Glomerular endothelial cell (primary cell): ENCODE measurements around the gene PDE6C. TPM values are rescaled to one million over a fixed set of nuclear protein-coding genes. Genes with fewer than 3 reads are reported as not detected.

ENCODE experiments used
- DNase-seq: peaks from one replicate; pipeline ENCODE4 v3.0.0-alpha.2; 2011; ENCODE audit warnings: low read depth, low spot score; ENCODE audit errors: extremely low read depth
- total RNA-seq: library from RNA; depleted of rRNA; stranded (reverse); fragments of >200 nt; gene quantifications from 2 replicates; pipeline ENCODE4 v1.2.3, GENCODE V29; 2015

PDE6C gene
- total RNA-seq: not detected in 2 replicates

DNA sequence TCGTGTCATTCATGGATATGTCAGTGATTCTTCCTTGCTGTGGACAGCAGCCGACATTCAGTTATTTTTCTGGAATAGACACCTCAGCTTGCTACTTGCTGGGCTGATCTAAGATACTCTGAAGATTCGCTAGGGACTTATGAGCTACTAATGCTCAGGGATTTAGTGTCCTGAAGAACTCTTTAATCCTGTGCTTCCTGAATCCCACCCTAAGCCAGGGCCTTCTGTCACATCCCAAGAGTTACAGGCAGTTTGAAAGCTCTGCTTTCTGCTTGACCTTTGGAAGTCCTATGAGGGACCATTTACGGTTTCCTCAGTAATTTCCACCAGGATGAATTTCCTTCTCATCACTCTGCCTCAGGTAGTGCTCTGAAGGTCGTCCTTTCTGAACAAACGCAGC is at the start of gene PDE6C:
TSS of gene PDE6C (plus strand) at position 227 of the 400 bp plus-strand sequence. CDS start 189 bp downstream, outside the sequence.
- no peak for DNase-seq

DNA sequence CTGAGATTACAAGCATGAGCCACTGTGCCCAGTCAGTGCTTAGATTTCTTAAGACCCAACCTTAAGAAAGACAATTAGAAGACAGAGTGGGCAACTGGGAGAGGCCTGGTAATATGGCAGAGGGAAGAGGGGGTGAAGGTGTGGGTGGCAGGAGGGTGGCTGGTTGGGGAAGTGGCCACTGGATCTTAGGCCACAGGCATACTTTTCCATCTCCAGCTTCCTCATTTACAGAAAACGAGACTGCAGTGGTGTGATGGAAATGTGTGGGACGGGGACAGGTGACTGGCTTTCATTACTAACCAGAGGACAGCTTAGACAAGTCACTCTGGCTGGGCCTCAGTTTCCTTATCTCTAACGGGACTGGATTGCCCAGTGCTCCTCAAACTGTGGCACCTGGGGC is 46.9 kb upstream of the PDE6C start:
- DNase-seq: no peak

DNA sequence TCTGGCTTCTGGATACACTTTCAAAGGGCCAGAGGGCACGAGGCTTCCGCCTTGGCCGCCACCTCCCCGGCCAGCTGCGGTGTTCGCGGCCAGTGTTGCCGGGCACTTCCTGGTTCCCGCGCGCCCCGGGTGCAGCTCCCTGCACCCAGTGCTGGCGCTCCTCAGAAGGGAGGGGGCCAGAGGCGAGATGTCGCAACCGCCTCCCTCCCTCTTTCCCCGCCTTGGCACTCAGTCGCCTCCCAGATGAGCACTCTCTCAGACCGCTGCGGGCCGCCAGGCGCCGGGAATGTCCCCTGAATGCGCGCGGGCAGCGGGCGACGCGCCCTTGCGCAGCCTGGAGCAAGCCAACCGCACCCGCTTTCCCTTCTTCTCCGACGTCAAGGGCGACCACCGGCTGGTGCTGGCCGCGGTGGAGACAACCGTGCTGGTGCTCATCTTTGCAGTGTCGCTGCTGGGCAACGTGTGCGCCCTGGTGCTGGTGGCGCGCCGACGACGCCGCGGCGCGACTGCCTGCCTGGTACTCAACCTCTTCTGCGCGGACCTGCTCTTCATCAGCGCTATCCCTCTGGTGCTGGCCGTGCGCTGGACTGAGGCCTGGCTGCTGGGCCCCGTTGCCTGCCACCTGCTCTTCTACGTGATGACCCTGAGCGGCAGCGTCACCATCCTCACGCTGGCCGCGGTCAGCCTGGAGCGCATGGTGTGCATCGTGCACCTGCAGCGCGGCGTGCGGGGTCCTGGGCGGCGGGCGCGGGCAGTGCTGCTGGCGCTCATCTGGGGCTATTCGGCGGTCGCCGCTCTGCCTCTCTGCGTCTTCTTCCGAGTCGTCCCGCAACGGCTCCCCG is 45.7 kb upstream of the PDE6C start, which contains the start of gene FFAR4:
TSS of gene FFAR4 (plus strand) at position 231 of the 842 bp plus-strand sequence. CDS start at position 287, 56 bp downstream.
- DNase-seq: no peak

DNA sequence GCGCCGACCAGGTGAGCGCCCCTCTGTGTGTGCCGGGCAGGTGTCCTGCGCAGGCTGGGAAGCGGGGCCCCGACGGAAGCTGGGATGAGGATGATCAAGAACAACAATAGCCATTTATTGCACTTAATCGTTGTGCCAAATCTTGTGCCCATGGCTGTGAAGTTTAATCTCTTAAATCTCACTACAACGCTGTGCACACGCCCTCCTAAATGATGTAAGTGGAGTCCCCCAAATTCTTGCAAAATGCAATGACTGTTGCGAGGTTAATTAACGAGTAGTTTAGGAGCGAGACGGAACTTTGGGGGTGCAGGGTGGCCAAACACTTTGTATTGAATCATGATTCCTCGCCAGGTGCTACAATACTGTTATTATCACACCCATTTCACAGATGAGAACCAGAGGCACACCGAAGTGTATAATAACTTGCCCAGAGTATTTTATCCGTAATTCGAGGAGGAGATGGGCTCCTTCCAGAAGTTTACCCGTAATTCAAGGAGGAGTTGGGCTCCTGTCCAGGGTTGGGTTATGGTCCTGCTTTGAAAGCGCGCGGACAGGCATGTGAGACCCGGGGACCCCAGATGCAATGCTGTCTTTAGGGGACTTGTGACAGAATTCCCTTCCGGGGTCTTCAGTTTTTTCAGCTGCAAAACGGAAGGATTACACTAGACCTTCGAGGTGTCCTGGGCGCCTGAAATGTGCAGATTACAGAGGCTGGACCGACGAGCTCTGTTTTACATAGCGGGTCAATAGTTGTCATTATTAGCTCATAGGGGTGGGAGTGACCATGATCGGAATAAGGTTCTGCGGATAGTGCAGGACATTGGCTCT is 44.8 kb upstream of the PDE6C start:
- no peak for DNase-seq

DNA sequence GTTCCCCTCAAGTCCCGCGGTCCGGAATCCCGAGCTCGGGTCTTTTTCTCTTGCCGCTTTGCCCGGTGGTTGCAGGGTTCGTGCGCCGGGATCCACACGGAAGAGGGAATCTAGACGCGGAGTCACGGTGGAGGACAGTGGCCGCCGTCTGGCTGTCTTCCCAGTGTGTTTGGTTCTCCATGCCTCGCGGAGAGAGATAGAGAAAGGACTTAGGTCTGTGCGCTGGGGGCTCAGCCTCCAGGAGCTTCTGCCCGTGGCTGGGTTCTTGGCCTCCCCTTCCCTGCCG is 44.3 kb upstream of the PDE6C start:
- no peak for DNase-seq

DNA sequence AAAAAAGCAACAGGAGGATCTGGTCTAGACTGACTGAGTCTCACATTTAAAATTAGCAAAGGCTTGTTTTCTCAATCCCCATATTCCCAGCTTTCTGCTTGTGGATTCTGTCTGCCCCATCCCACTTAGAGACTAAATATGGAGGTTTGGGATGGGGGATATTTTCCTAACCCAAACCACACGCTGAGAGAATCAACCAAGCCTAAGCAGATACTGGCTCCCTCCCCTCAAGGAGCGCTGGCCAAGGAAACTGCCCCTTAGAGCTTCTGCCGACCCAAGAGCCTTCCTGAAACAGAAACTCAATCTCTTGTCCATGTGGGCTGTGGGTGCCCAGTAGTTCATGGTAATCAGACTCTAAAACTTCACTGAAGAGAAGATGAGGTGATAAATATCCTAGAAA is 42.0 kb upstream of the PDE6C start:
- no peak for DNase-seq

DNA sequence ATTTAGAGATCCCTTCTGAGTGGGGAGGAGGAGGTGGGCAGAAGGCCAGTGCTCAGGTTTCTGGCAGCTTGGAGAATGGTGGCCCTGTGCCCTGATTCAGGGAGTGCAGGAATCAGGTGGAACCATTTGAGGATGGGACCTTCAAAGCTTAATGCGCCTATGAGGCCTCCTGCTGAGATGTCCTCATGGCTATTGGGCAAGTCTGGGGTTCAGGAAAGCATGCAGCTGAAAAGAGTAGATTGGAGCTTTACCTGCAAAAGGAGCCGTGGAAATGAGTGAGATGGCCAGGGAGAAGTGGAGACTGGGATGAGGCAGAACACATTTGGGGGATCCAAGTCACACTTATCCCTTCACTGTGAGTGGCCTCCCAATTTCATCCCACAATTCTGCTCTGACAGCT is 39.7 kb upstream of the PDE6C start:
- no peak for DNase-seq

DNA sequence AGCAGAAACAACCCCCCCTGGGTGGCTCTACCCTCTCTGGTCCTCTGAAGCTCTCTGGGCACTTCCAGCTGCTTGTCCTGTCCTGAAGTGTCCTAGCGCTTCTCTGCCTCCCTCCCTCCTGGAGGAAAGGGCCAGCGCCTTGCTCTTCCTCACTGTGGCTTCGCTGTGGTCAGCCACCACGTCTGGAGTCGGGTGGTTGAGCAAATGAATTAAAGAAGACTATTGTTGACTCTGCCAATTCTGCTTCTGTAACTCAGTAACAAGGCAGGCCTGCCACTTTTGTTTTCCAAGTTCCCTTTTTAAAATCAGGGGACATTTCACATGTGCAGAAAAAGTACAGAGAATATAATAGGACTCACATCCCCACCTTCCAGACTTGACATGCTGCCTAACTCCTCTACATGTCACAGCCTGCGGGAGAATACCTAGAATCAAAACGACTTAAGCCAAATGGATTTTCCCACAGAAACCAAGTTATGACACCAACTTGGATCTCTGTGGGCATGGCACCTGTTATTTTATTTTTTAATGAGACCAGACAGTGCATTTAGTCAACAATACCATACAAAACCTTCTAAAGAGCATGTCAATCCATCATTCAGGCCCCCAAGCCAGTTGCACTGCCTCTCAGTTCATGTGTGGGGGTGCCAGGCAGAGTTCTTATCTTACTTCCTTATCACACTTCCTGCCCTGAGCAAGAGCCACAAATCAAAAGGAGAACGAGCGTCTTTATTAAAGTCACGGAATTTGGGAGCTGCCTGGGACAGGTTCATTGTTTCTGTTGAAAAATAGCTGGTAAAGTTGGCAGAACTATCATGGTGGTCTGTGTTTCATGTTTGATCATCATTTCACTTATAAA is 39.1 kb upstream of the PDE6C start:
- DNase-seq: no peak

DNA sequence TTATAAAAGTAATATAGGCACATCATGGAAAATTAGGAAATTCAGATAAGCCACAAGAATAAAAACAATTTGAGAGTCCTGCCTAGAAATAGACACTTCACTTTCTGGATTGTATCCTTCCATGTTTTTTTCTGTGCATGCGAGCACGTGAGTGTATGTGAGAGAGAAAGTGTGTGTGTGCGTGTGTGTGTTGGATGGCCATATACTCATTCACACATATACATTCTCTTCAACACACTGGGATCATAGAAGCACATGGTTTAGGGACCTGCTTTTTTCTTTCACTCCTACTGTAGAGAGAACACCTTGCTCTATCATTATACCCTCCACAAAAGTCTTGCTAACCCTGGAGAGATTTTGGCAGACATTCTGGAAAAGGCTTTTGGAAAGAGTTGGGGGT is 38.4 kb upstream of the PDE6C start:
- DNase-seq: no peak

DNA sequence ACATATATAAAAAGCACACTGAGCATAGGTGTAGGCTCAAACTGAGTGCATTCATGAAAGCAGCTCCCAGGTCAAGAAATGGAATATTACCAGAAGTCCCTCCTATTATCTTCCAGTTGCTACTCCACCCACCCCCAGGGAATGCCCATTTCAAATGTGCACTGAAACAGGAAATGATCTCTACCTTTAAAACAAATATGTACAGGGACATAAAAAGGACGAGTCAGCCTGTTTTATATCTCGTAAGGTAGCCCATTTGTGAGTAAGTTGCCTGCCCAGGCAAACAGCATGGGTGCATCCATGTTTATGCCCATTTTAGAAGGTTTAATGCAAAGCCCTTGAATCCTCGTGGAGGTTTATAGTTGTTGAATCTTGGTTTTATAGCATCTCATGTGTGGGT is 35.4 kb upstream of the PDE6C start:
- DNase-seq: no peak

DNA sequence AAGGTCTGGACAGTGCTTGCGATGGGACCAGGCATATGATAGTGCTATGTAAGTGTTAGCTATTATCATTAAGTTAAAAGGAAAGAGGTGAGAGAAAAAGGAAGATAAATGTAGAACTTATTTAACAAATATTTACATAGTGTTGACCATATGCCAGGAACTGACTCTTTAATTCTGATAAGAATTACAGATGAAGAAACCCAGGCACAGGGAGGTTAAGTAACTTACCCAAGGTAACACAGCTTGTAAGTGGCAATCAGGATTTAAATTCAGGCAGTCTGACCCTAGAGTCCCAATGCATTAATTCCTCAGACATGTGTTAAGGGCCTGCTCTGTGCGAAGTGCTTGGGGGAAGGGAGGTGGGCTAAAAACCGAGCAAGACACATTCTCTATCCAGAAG is 34.8 kb upstream of the PDE6C start:
- DNase-seq: no peak

DNA sequence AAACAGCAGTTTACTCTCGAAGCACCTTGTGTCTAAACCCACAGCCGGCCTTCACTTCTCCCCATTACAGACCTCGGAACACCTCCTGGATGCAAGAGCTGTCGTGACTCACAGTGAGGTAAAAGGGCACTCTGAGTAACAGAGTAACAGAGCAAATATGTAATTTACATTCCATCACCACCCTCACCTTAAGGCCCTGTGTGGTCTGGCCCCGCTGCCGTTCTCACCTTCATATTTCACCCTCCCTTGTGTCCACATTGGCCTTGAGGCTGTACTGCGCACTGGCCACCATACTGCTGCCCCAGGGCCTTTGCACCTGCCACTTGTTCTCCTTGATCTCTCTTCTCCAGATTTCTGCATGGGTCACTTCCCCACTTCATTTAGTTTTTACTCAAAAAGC is 33.2 kb upstream of the PDE6C start:
- no peak for DNase-seq

DNA sequence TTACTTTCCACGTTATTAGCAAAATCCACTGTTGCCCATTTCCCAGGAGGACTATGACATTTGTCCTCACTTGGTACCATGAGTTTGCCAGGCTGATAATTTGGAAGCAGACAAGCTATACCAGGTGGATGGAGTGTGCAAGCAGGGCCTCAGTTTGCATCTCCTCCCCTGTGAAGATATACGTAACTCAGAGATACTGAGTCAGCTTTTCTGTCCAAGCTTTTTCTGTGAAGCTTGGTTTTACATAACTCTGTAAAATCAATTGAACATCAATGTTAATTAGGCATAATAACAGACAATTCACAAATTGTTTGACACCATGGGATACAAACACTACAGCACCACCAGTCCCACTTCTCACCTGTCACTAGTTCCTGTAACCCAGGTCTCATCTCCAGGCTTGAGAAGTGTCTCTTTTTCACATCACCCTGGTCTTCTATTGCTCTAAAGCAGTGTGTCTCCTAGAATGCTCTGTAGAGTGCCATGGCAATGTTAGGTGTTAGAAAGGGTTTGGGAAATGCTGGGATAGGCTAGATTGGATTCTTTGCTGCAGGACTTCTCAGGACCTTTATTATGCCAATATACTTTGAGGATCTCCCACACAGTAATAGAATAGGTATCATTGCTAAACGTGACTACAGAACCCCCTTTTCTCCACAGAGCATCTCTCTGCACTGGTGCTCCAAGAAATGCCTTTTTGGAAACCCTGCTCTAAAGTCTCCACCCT is 32.2 kb upstream of the PDE6C start:
- no peak for DNase-seq

DNA sequence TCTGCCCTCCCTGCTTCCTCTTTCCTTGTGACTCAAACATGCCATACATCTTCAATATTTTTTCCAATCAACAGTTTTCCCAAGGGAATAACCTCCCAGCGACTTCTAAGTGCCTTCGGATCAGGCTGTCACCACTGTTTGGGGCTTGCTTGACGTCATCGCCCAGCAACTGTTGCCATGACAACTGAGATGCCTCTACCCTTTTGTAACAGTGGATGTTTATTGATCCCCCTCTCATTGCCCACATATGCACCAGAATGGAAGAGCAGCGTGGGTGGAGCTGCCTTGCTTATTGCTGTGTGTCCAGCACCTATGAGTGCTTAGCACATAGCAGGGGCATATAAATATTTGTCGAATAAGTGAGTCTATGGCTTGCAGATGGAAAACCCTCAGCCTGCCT is 31.5 kb upstream of the PDE6C start:
- no peak for DNase-seq

DNA sequence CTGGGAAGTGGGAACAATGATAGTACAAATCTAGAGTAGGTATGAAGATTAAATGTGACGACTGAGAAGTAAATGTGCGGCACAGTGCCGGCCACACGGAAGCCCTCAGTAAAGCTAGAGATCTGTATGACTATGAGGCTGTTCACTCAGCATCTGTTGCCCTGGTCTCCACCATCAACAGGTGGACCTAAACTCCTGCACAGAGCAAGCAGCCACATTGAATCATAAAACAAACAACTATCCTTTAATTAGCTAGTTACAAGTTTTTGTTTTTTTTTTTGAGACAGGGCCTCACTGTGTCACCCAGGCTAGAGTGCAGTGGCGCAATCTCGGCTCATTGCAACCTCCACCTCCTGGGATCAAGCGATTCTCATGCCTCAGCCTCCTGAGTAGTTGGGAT is 27.9 kb upstream of the PDE6C start:
- no peak for DNase-seq

DNA sequence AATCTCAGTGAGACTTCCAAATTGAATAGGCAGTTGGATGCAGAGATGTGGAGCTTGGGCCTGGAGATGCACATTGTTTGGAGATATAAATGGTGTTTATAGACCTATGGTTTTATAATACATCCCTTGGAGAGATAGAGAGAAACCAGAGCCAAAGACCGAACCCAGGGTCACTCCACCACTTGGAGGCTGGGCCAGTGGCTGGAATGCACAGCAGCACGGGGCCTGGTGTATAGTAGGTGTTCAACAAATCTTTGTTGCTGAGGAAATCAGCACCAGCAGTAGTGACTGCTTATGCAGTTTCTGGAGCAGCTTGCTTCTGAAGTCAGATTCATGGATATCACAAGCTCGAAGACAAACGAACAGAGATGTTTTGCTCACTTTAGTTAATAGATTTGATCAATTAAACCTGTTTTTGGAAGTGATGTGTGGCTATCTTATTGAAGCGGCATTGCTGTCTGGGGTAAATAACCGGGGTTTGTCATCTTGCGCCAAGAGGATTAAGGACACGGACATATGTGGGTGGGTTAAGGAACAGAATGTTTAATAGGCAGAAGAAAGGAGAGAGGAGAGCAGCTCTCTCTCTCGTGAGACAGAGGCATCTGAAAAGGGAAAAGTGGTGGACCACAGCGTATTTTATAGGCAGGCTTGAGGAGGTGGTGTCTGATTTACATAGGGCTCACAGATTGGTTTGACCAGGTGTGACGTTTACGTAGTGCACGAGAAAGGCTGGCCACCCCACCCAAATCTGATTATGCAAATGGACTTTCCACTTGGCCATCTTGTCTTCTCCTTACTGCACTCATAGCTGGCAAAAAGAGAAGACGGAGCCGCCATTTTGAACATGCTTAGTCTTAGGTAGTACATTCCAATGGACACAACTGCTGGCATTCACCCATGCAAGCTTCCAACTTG is 22.4 kb upstream of the PDE6C start:
- no peak for DNase-seq

DNA sequence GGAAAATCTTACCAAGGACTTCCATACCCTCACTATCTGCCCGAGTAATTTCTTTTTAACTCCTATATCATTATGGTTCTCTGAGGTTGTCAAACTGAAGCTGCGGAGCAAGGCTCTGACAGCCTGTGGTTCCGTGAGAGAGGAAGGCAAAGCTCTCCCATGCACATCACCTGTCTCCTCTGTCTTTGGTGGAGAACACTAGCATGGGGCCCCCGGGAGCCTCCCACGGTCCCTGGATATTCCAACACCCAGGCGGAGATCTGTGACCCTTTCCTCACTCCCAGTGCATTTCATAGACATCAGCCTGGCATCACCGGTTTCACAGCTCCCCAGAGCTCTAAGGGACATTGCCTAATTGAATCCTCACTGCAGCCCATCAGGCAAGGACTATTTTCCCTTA is 21.7 kb upstream of the PDE6C start:
- DNase-seq: no peak

DNA sequence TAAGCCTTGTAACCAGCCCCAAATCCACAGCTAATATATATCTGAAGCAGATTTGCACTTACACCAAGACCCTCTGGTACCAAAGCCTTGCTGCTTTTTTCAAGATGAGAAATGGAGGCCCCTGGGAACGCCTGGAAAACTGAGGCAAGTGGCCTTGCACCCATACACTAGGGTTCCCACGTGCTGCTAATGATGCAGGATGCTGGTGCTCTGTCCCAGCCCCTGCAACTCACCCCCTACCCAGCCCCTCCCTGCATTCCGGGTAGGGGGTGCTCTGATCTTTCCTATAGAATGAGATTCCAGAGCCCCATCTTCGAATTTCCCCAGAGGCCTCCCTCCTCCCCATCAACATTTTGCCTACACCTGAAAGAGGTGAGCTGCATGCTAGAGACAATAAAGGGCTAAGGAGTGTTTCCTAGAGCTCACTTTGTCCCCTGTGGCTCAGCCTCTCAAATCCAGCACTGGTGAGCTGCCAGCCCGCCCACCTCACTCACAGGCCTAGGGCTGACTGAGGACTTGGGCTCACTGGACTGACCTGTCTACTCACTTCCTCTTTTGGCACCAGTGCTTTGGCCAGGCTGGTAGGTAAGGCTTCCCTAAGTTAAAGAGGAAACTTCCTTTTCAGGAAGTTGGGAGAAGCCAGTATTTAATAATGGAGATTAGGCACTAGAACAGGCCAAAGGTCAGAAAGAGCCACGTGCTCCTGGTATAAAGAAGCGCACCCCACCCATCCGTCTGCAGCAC is 21.1 kb upstream of the PDE6C start:
- no peak for DNase-seq

DNA sequence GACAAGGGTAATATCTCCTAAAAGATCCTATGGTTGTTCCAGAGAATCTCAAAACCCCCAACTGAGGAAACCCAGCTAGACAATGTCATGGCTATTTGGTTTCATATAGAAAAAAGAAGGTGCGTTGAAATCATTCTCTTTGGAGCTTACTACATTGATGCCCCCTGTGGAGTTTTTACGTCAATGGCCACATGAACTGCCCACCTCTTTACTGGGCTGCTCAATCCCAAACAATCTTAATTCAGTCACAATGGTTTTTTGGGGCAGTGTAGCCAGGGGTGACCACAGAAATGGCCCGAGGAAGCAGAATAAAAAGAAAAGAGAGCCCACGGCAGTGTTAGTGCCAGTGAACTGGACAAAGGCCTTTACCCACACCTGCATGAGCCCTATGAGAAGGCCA is 19.1 kb upstream of the PDE6C start:
- no peak for DNase-seq
